SK-N-SH (cell line): ENCODE data around the gene CHRNB1.

Experiments
- EP300 ChIP-seq, 2 experiments: IDR thresholded peaks; 2 replicates each; pipeline versions ENCODE4 v1.4.0 to v1.6.1; 2012; ENCODE audit warnings: borderline replicate concordance in 1 of 2, low read depth in 1 of 2, low read length in 1 of 2
- EZH2phosphoT487 ChIP-seq: fragments of 200-600 bp; sonication (generic); IDR thresholded peaks from 2 replicates; pipeline ENCODE4 v1.6.1; 2017; ENCODE audit warnings: low read depth, mixed run types, mild to moderate bottlenecking, antibody characterized with exemption, moderate library complexity, borderline replicate concordance
- RAD21 ChIP-seq: IDR thresholded peaks from 2 replicates; pipeline ENCODE4 v1.6.1; 2012; ENCODE audit warnings: mild to moderate bottlenecking, low read length
- SMC3 ChIP-seq: IDR thresholded peaks from 2 replicates; pipeline ENCODE4 v1.6.1; 2012; ENCODE audit warnings: low read depth, low read length, improper control_type of control experiment

- no peak for TF ChIP-seq EP300 (IDR thresholded peaks at IDR 0.05; ENCODE audit: borderline replicate concordance in 1 of 2, low read depth in 1 of 2, low read length in 1 of 2)
- TF ChIP-seq RAD21, result no peak
- TF ChIP-seq EZH2phosphoT487, result no peak
- TF ChIP-seq SMC3, result no peak
Measured at GRCh38 chr17:7396147-7396546, 48.7 kb upstream of the CHRNB1 start.
